Fibroblast of lung (primary cell): ENCODE data around the gene NUCB1. TPM values are rescaled to one million over a fixed set of nuclear protein-coding genes. Genes with fewer than 3 reads are reported as not detected.
"Not testable (repeated sequence)": the region's sequence is repeated elsewhere in the genome, so short reads cannot be mapped to it uniquely, and the experiment has no call there.

Experiments
- DNase-seq, 2 donors: peaks; one replicate each; pipeline versions ENCODE4 v3.0.0 to v3.0.0-alpha.2; 2010; ENCODE audit warnings: low read depth in 2 of 2
- H2AFZ ChIP-seq: 2 replicates; pipeline ENCODE4 v1.5.1; 2012; ENCODE audit warnings: low read length, control low read depth, inconsistent platforms
- H3K27ac ChIP-seq: 2 replicates; pipeline ENCODE4 v1.5.1; 2011; ENCODE audit warnings: low read length, control low read depth; ENCODE audit not compliant: insufficient read depth
- H3K27me3 ChIP-seq: 2 replicates; pipeline ENCODE4 v1.5.1; 2011; ENCODE audit warnings: mild to moderate bottlenecking, low read length; ENCODE audit not compliant: control insufficient read depth, insufficient read depth
- H3K36me3 ChIP-seq: 2 replicates; pipeline ENCODE4 v1.5.1; 2011; ENCODE audit warnings: low read length; ENCODE audit not compliant: control insufficient read depth, insufficient read depth
- H3K4me1 ChIP-seq: 2 replicates; pipeline ENCODE4 v1.5.1; 2011; ENCODE audit warnings: low read length; ENCODE audit not compliant: control insufficient read depth, insufficient read depth; ENCODE audit errors: extremely low read depth
- H3K4me2 ChIP-seq: 2 replicates; pipeline ENCODE4 v1.5.1; 2011; ENCODE audit warnings: low read length, control low read depth; ENCODE audit not compliant: insufficient read depth; ENCODE audit errors: extremely low read depth
- H3K4me3 ChIP-seq, 4 experiments: fragments of 200-600 bp in 1 of 4; sonication (generic) in 1 of 4; replicated peaks in 1 of 4; 2 replicates each; pipeline ENCODE4 v1.5.1; 2011 to 2016; ENCODE audit warnings: low read length in 4 of 4, low read depth in 3 of 4, mild to moderate bottlenecking in 3 of 4, control low read depth in 2 of 4, inconsistent platforms in 1 of 4, mixed read lengths in 1 of 4; ENCODE audit not compliant: insufficient read depth in 1 of 4; ENCODE audit errors: control extremely low read depth in 1 of 4
- H3K79me2 ChIP-seq: 2 replicates; pipeline ENCODE4 v1.5.1; 2012; ENCODE audit warnings: mild to moderate bottlenecking, low read length, inconsistent platforms; ENCODE audit not compliant: control insufficient read depth, insufficient read depth
- H3K9ac ChIP-seq: 2 replicates; pipeline ENCODE4 v1.5.1; 2011; ENCODE audit warnings: mild to moderate bottlenecking, low read length, control low read depth; ENCODE audit not compliant: insufficient read depth
- H3K9me3 ChIP-seq: 2 replicates; pipeline ENCODE4 v1.5.1; 2012; ENCODE audit warnings: low read depth, low read length; ENCODE audit not compliant: control insufficient read depth, insufficient read depth
- H4K20me1 ChIP-seq: 2 replicates; pipeline ENCODE4 v1.5.1; 2011; ENCODE audit warnings: low read length; ENCODE audit not compliant: control insufficient read depth, insufficient read depth; ENCODE audit errors: extremely low read depth
- CTCF ChIP-seq, 2 donors: IDR thresholded peaks in 1 of 2; conservative IDR thresholded peaks in 1 of 2; 1 replicate in 1 of 2; 2 replicates in 1 of 2; pipeline ENCODE4 v1.5.1; 2011 to 2012; ENCODE audit warnings: low read length in 2 of 2, control low read depth in 1 of 2, inconsistent platforms in 1 of 2, low read depth in 1 of 2, mild to moderate bottlenecking in 1 of 2
- EZH2 ChIP-seq: IDR thresholded peaks from 2 replicates; pipeline ENCODE4 v1.5.1; 2012; ENCODE audit warnings: low read length, control low read depth, mild to moderate bottlenecking; ENCODE audit errors: missing control alignments
- polyA plus RNA-seq, 2 donors: library from polyadenylated mRNA; depleted of rRNA in 1 of 2; stranded (reverse) in 1 of 2; unstranded in 1 of 2; fragments of >200 nt; gene quantifications; 2 replicates each; pipeline ENCODE4 v1.2.1, GENCODE V29; 2011 to 2012; ENCODE audit warnings: missing spikeins in 1 of 2
- total RNA-seq: library from RNA; depleted of rRNA; stranded (reverse); fragments of >200 nt; gene quantifications from 2 replicates; pipeline ENCODE4 v1.2.1, GENCODE V29; 2014

NUCB1 gene
- total and polyA plus RNA-seq, 2 donors (not counting 1 experiment from before 2014, with no cell fraction given): 129 to 130 TPM

- TF ChIP-seq EZH2 (no peak), CTCF (conservative IDR thresholded peaks at IDR 0.05 in 1 of 2, IDR thresholded peaks at IDR 0.05 in 1 of 2; ENCODE audit: low read depth in 1 of 2, low read length in 2 of 2) (no peak)
- H3K9ac ChIP-seq: no peak overlapping the region
Measured at GRCh38 chr19:48925240-48925843, 25.2 kb downstream of the NUCB1 start.

GRCh38 chr19:48925890-48926289 lies 25.8 kb downstream of the NUCB1 start:
- H3K27ac ChIP-seq: peak overlapping the region; percentile 55
- not testable (repeated sequence) for H2AFZ ChIP-seq, H4K20me1 ChIP-seq, H3K4me2 ChIP-seq, DNase-seq, H3K4me1 ChIP-seq, H3K9me3 ChIP-seq, H3K27me3 ChIP-seq, H3K36me3 ChIP-seq, H3K79me2 ChIP-seq, H3K4me3 ChIP-seq, H3K9ac ChIP-seq

More at GRCh38 chr19:48925240-48925843, 25.2 kb downstream of the NUCB1 start:
- H3K79me2 ChIP-seq: no peaks in the 10 kb centered on the region
- H3K36me3 ChIP-seq: peaks cover 8% of the 10 kb centered on the region
- no peak overlapping the region for H2AFZ ChIP-seq
- H3K4me2 ChIP-seq: no peak overlapping the region
- H3K27ac ChIP-seq: peak overlapping the region; percentile 43
- no peaks in the 10 kb centered on the region for H3K27me3 ChIP-seq
- H3K4me1 ChIP-seq: peaks cover 7% of the 10 kb centered on the region
- peak; percentile 23 to 93 for DNase-seq
- H3K9me3 ChIP-seq: no peaks in the 10 kb centered on the region
- H4K20me1 ChIP-seq: no peaks in the 10 kb centered on the region
- no peak overlapping the region for H3K4me3 ChIP-seq

GRCh38 chr19:48926909-48927308 lies 26.8 kb downstream of the NUCB1 start:
- Histone ChIP-seq H3K36me3 (peaks cover 4% of the 10 kb centered on the region), H3K27me3 (no peaks in the 10 kb centered on the region), H3K9ac (no peak overlapping the region), H4K20me1 (no peaks in the 10 kb centered on the region), H3K79me2 (no peaks in the 10 kb centered on the region), H3K27ac (peak overlapping the region; percentile 55), H3K4me2 (no peak overlapping the region), H3K4me3 (no peak overlapping the region), H3K9me3 (no peaks in the 10 kb centered on the region), H3K4me1 (peaks cover 7% of the 10 kb centered on the region), H2AFZ (no peak overlapping the region)
- no peak for TF ChIP-seq EZH2
- no peak for TF ChIP-seq CTCF (conservative IDR thresholded peaks at IDR 0.05 in 1 of 2, IDR thresholded peaks at IDR 0.05 in 1 of 2; ENCODE audit: low read depth in 1 of 2, low read length in 2 of 2)
- DNase-seq: peak; percentile 98 to 99

GRCh38 chr19:48927692-48928091 lies 27.6 kb downstream of the NUCB1 start:
- H3K36me3 ChIP-seq, DNase-seq, H3K79me2 ChIP-seq, H4K20me1 ChIP-seq, H3K27ac ChIP-seq, H3K4me1 ChIP-seq, H3K9me3 ChIP-seq, H2AFZ ChIP-seq, H3K27me3 ChIP-seq, H3K4me3 ChIP-seq, H3K9ac ChIP-seq, H3K4me2 ChIP-seq: not testable (repeated sequence)
